Left ventricle myocardium inferior (tissue), 1 donor: ENCODE measurements around the gene PROSER2. TPM values are rescaled to one million over a fixed set of nuclear protein-coding genes. Genes with fewer than 3 reads are reported as not detected.

Experiments
- DNase-seq: peaks from one replicate; pipeline ENCODE4 v3.0.0-alpha.2; 2020
- H3K27ac ChIP-seq: fragments of 200-600 bp; replicated peaks from 2 replicates; pipeline ENCODE4 v1.8.0; 2021
- H3K27me3 ChIP-seq: fragments of 200-600 bp; 2 replicates; pipeline ENCODE4 v1.8.0; 2021; ENCODE audit warnings: low read depth
- H3K36me3 ChIP-seq: fragments of 200-600 bp; 2 replicates; pipeline ENCODE4 v1.8.0; 2021
- H3K4me1 ChIP-seq: fragments of 200-600 bp; 2 replicates; pipeline ENCODE4 v1.8.0; 2021
- H3K4me3 ChIP-seq: fragments of 200-600 bp; 2 replicates; pipeline ENCODE4 v1.8.0; 2021; ENCODE audit warnings: mild to moderate bottlenecking, moderate library complexity
- H3K9me3 ChIP-seq: fragments of 200-600 bp; replicated peaks from 2 replicates; pipeline ENCODE4 v1.8.0; 2021
- intact Hi-C: fragments of 100-400 bp; cut with micrococcal nuclease; formaldehyde crosslinking; loops from one replicate; pipeline ENCODE4 v1.11.0; 2022
- total RNA-seq: library from RNA; stranded (reverse); fragmentation: NEBNext Ultra II Directional; extraction: Animal tissue kit (Norgen Biotek cat#: 25700); gene quantifications from one replicate; pipeline ENCODE4 v1.2.1, GENCODE V29; 2021
- TF ChIP-seq, protein P1 (sequence below): fragments of 200-600 bp; IDR thresholded peaks from 2 replicates; pipeline ENCODE4 v1.8.0; 2021; ENCODE audit warnings: antibody characterized with exemption, mild to moderate bottlenecking, borderline replicate concordance
- donor health status: DM: no; HTN: yes; CAD: no; lungs with severe emphysema.

The PROSER2 gene
- total RNA-seq, 1 donor from 2014 or later, result 0.52 TPM

DNA sequence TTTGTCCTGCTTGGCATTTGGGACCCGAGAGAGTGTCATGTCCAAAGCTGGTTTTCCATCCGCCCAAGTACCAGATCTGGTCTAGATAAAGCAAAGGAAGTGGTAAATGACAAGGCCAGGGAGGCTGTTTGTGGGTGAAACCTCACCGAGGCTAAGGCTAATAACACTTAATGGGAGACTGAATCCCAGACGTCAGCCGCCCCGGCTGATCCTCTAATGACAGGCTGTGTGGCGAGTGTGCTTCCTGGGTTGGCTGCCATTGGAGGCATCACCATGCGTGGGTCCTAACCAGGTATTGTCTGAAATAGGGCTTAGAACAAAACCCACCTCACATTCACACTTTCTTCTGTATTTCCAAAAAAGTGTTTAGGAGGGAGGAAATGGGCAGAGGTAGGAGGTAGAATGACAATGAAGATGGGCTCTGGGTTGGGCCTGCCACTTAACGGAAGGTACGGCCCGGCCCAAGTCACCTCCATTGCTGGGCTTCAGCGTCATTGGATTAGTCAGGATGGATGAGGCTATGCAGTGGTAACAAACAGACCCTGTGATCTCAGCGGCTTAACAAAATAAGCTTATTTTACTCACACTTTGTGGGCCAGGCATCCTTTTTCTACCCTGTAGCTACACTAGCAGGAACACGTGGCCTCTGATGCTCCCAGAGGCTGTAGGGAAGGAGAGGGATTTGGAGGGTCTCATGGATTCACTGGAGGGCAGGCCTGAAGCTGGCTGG lies 59.7 kb downstream of the PROSER2 start:
- Histone ChIP-seq H3K27me3 (no peaks in the 10 kb centered on the region), H3K9me3 (no peaks in the 10 kb centered on the region), H3K4me1 (peaks cover 5% of the 10 kb centered on the region), H3K4me3 (no peak overlapping the region), H3K36me3 (no peaks in the 10 kb centered on the region), H3K27ac (no peak overlapping the region)
- DNase-seq, result no peak
- TF ChIP-seq, protein P1, sequence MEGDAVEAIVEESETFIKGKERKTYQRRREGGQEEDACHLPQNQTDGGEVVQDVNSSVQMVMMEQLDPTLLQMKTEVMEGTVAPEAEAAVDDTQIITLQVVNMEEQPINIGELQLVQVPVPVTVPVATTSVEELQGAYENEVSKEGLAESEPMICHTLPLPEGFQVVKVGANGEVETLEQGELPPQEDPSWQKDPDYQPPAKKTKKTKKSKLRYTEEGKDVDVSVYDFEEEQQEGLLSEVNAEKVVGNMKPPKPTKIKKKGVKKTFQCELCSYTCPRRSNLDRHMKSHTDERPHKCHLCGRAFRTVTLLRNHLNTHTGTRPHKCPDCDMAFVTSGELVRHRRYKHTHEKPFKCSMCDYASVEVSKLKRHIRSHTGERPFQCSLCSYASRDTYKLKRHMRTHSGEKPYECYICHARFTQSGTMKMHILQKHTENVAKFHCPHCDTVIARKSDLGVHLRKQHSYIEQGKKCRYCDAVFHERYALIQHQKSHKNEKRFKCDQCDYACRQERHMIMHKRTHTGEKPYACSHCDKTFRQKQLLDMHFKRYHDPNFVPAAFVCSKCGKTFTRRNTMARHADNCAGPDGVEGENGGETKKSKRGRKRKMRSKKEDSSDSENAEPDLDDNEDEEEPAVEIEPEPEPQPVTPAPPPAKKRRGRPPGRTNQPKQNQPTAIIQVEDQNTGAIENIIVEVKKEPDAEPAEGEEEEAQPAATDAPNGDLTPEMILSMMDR, result no peak
- intact Hi-C loops, result no loop called here

DNA sequence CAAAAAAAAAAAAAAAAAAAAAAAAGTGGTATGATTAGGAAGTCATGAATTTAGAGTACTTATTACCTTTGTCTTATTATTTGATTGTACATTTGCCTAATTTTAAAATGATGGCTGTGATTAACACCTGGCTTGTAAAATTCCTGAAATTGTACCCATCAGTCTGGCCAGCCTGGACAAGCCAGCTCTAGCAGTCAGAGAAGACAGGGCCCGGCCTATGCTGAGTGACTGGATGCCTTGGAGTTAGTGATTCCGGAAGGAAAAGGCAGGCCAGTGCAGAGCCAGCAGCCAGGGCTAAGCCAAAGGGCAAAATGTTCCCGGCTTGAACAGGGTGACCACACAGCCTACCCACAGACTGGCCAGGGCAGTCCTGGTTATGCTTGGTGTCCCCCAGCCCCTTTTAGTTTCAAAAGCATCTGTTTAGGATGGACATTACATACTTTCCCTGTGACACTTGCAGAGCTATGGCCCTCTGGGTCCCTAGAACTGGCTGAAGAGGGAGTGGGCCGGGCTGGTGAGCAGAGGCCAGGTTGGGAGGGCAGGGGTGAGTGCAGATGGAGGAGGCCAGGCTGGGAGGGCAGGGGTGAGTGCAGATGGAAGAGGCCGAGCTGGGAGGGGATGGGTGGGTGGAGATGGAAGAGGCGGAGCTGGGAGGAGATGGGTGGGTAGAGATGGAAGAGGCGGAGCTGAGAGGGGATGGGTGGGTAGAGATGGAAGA lies 61.7 kb downstream of the PROSER2 start:
- no peaks in the 10 kb centered on the region for H3K27me3 ChIP-seq
- TF ChIP-seq, protein P1, result no peak
- no peak for DNase-seq
- no peak overlapping the region for H3K4me3 ChIP-seq
- intact Hi-C loops, result no loop called here
- H3K9me3 ChIP-seq, result no peaks in the 10 kb centered on the region
- H3K36me3 ChIP-seq, result no peaks in the 10 kb centered on the region
- peaks cover 5% of the 10 kb centered on the region for H3K4me1 ChIP-seq
- H3K27ac ChIP-seq, result no peak overlapping the region

DNA sequence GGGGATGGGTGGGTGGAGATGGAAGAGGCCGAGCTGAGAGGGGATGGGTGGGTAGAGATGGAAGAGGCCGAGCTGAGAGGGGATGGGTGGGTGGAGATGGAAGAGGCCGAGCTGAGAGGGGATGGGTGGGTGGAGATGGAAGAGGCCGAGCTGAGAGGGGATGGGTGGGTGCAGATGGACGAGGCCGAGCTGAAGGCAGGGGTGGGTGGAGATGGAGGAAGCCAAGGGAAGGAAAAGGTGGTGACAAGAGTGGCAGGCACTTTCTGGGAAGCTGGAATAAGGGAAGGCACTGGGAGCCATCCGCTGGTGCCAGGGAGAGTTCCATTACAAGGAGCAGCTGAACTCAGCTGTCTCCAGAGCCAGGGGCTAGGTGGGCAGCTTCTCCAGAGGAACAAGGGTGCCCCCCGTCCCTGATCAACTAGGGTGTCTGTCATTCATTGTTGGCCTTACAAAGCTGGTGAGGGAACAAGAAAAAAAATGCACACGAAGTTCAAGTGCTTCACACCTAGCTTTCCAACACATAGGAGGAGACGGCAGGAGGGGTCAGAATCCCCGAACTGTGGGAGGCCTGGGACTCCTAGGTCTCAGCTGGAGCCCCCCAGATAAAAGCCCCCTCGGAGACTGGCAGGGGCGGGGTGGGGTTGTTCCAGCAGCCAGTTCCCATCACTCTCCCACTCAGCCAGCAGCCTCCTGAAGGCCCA lies 62.4 kb downstream of the PROSER2 start:
- H3K27ac ChIP-seq, result no peak overlapping the region
- no peak overlapping the region for H3K4me3 ChIP-seq
- TF ChIP-seq, protein P1, result no peak
- intact Hi-C loops, result no loop called here
- no peak for DNase-seq
- no peaks in the 10 kb centered on the region for H3K27me3 ChIP-seq
- peaks cover 5% of the 10 kb centered on the region for H3K4me1 ChIP-seq
- no peaks in the 10 kb centered on the region for H3K9me3 ChIP-seq
- no peaks in the 10 kb centered on the region for H3K36me3 ChIP-seq

DNA sequence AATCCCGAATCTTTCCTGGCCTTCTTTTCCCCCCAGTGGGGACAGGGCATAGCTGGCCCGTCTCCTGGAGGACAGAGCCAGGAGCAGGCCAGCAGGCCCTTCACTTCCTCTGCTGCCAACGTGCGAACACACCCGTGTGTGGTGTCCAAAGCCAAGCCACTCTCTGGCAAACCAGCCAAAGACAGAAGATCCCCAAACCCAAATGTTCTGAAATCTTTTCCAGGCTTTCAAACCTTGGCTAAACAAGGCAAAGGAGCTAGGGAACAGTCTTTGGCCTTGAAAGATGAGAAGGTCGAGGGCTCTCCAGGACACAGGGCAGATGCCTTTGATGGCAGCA lies 63.0 kb downstream of the PROSER2 start:
- DNase-seq, result no peak
- TF ChIP-seq, protein P1, result no peak
- no peak overlapping the region for H3K4me3 ChIP-seq

DNA sequence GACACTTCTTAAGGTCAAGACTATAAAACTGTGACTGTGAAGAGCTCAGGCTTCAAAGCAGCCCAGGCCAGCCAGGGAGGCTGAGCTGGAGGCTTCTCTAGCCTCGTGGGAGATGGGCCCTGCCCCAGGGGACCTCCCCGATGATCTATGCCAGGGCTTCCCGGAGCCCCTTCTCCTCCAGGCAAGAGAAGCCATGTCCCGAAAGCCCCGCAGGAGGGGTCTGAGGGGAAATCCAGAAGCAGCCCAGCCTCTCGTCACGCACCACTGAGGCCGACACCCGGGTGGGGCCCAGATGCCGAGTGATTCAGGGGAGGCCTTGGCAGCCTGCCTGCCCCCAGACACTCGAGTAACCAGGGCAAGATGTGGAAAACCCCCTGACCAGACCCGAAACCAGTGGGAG lies 63.7 kb downstream of the PROSER2 start:
- H3K4me3 ChIP-seq, result no peak overlapping the region
- DNase-seq, result no peak
- intact Hi-C loops, result no loop called here

More for the DNA sequence above, 63.0 kb downstream of the PROSER2 start:
- no peak overlapping the region for H3K27ac ChIP-seq
- peaks cover 5% of the 10 kb centered on the region for H3K4me1 ChIP-seq
- intact Hi-C loops, result no loop called here
- no peaks in the 10 kb centered on the region for H3K27me3 ChIP-seq
- no peaks in the 10 kb centered on the region for H3K36me3 ChIP-seq
- no peaks in the 10 kb centered on the region for H3K9me3 ChIP-seq

More for the DNA sequence above, 63.7 kb downstream of the PROSER2 start:
- TF ChIP-seq, protein P1, result no peak
- H3K4me1 ChIP-seq, result peaks cover 5% of the 10 kb centered on the region
- H3K9me3 ChIP-seq, result no peaks in the 10 kb centered on the region
- no peaks in the 10 kb centered on the region for H3K36me3 ChIP-seq
- no peak overlapping the region for H3K27ac ChIP-seq
- H3K27me3 ChIP-seq, result no peaks in the 10 kb centered on the region
